ENCODE measurements around the gene WDR72. TPM values are rescaled to one million over a fixed set of nuclear protein-coding genes. Genes with fewer than 3 reads are reported as not detected.

WDR72 gene
- total RNA-seq, 1 donor from 2014 or later = under 0.01 TPM

DNA sequence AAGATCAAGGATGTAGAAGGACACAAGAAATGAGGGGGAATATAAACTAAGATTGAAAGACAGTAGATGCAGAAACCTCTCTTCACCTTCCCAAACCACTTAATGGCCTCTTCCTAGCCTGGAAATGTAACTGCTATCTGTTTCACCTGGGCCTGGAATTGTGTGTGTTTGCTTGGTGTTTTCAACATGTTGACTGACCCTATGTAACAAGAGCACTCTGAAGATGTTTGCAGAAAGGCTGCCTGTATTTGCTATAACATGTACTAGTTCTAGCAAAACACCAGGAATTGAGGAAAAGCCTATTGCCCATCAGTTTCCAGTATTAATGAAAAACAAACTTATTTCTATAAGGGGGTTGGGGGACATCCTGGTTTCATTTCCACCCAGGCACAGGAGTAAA lies 248.3 kb downstream of the WDR72 start:
- no peak for DNase-seq (ENCODE audit: low read depth)
- TF ChIP-seq, protein P1, sequence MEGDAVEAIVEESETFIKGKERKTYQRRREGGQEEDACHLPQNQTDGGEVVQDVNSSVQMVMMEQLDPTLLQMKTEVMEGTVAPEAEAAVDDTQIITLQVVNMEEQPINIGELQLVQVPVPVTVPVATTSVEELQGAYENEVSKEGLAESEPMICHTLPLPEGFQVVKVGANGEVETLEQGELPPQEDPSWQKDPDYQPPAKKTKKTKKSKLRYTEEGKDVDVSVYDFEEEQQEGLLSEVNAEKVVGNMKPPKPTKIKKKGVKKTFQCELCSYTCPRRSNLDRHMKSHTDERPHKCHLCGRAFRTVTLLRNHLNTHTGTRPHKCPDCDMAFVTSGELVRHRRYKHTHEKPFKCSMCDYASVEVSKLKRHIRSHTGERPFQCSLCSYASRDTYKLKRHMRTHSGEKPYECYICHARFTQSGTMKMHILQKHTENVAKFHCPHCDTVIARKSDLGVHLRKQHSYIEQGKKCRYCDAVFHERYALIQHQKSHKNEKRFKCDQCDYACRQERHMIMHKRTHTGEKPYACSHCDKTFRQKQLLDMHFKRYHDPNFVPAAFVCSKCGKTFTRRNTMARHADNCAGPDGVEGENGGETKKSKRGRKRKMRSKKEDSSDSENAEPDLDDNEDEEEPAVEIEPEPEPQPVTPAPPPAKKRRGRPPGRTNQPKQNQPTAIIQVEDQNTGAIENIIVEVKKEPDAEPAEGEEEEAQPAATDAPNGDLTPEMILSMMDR (IDR thresholded peaks at IDR 0.05; ENCODE audit: insufficient read depth, low read length, severe bottlenecking) = no peak
- no peak overlapping the region for H3K4me3 ChIP-seq (ENCODE audit: low read depth, low read length)
- no peak for FAIRE-seq
- H3K36me3 ChIP-seq (ENCODE audit: control insufficient read depth, insufficient read depth, low read length) = no peaks in the 10 kb centered on the region
- no peaks in the 10 kb centered on the region for H3K27me3 ChIP-seq (ENCODE audit: control insufficient read depth, insufficient read depth, low read length)

DNA sequence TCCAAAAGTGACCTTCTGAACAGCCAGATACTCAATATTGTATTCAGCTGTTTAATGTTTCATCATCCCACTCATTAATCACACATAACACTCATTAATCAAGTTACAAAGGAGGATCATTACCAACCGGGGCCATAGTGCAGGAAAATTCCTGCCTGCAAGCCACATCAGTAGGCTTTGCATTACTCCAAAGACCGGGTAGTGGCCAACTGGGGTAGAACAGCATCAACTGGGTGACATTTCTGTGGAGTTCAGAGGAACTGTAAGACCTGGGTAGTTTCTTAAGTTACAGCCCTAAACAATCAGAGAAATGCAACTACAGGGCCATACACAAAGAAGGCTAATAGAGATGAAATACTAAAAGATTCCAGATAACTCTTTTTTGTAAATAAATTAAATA lies 253.1 kb downstream of the WDR72 start:
- Histone ChIP-seq H3K27me3 (ENCODE audit: control insufficient read depth, insufficient read depth, low read length) (no peaks in the 10 kb centered on the region), H3K36me3 (ENCODE audit: control insufficient read depth, insufficient read depth, low read length) (no peaks in the 10 kb centered on the region), H3K4me3 (ENCODE audit: low read depth, low read length) (no peak overlapping the region)
- no peak for DNase-seq (ENCODE audit: low read depth)
- TF ChIP-seq, protein P1 (IDR thresholded peaks at IDR 0.05; ENCODE audit: insufficient read depth, low read length, severe bottlenecking) = no peak
- no peak for FAIRE-seq

DNA sequence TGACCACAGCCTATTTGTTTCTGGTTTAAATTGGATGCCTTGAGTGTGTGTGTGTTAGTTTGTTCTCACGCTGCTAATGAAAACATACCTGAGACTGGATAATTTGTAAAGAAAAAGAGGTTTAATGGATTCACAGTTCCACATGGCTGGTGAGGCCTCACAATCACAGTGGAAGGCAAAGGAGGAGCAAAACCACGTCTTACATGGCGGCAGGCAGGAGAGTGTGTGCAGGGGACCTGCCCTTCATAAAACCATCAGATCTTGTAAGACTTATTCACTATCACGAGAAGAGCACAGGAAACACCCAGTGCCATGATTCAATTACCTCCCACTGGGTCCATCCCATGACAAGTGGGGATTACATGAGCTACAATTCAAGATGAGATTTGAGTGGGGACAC lies 260.5 kb downstream of the WDR72 start:
- DNase-seq (ENCODE audit: low read depth) = no peak
- no peak for FAIRE-seq
- no peak overlapping the region for H3K4me3 ChIP-seq (ENCODE audit: low read depth, low read length)

DNA sequence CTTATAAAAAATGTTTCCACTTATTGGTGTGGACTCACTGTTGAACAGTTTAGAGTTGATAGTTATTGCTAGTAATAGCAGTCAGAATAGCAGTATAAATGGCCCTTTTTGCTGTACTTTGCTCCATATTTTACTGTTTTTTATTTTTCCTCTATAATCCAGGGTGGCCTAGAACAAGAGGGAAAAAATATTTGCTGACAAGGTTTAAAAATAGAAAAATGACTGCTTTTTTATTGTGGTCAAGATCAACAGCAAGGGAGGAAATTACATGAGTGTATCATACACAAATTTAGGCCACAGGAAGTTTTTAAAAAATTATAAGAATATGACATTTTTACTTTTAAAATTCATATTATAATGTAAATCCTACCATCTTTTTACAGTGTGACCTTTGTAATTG lies 269.1 kb downstream of the WDR72 start:
- Histone ChIP-seq H3K36me3 (ENCODE audit: control insufficient read depth, insufficient read depth, low read length) (no peaks in the 10 kb centered on the region), H3K4me3 (ENCODE audit: low read depth, low read length) (no peak overlapping the region)

More for the DNA sequence above, 260.5 kb downstream of the WDR72 start:
- H3K36me3 ChIP-seq (ENCODE audit: control insufficient read depth, insufficient read depth, low read length) = no peaks in the 10 kb centered on the region
- TF ChIP-seq, protein P1 (IDR thresholded peaks at IDR 0.05; ENCODE audit: insufficient read depth, low read length, severe bottlenecking) = no peak
- no peaks in the 10 kb centered on the region for H3K27me3 ChIP-seq (ENCODE audit: control insufficient read depth, insufficient read depth, low read length)

DNA sequence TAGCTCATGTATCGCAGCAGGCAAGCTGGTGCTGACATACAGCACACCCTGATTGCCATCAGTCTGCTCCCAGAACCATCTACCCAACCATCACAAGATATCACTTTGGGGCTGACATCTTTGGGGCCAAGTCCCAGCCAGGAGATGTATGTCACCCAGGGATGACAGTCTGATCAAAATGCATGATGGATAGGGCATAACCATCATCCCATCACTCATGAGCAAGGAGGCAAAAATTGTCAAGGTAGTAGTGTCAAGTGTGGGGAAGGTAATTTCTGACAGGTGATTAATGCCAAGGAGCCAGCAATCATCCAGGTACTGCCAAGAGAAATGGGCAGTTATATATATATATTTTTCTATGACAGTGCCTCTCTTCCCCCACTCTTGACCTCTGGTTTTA lies 277.4 kb downstream of the WDR72 start:
- no peaks in the 10 kb centered on the region for H3K27me3 ChIP-seq (ENCODE audit: control insufficient read depth, insufficient read depth, low read length)
- no peak overlapping the region for H3K4me3 ChIP-seq (ENCODE audit: low read depth, low read length)
- FAIRE-seq (peak; percentile 32), DNase-seq (ENCODE audit: low read depth) (no peak)
- H3K36me3 ChIP-seq (ENCODE audit: control insufficient read depth, insufficient read depth, low read length) = no peaks in the 10 kb centered on the region
- TF ChIP-seq, protein P1 (IDR thresholded peaks at IDR 0.05; ENCODE audit: insufficient read depth, low read length, severe bottlenecking) = no peak

More for the DNA sequence above, 269.1 kb downstream of the WDR72 start:
- TF ChIP-seq, protein P1 (IDR thresholded peaks at IDR 0.05; ENCODE audit: insufficient read depth, low read length, severe bottlenecking) = no peak
- no peaks in the 10 kb centered on the region for H3K27me3 ChIP-seq (ENCODE audit: control insufficient read depth, insufficient read depth, low read length)
- DNase-seq (ENCODE audit: low read depth) (no peak), FAIRE-seq (no peak)
